Mucosa of stomach (tissue), 1 donor: Measurements from ENCODE around the gene TUT1.
A peak's percentile ranks its signal among the peaks of the same experiment; 100 is the strongest.
"Not testable (repeated sequence)": the region's sequence is repeated elsewhere in the genome, so short reads cannot be mapped to it uniquely, and the experiment has no call there.

Experiments
- H3K27me3 ChIP-seq: one replicate; pipeline ENCODE4 v1.7.0; 2013; ENCODE audit warnings: mild to moderate bottlenecking, low read length; ENCODE audit not compliant: control insufficient read depth, insufficient read depth
- H3K36me3 ChIP-seq: one replicate; pipeline ENCODE4 v1.7.0; 2013; ENCODE audit warnings: low read length; ENCODE audit not compliant: control insufficient read depth, insufficient read depth
- H3K4me1 ChIP-seq: one replicate; pipeline ENCODE4 v1.7.0; 2013; ENCODE audit warnings: mild to moderate bottlenecking, low read length; ENCODE audit not compliant: control insufficient read depth, insufficient read depth
- H3K4me3 ChIP-seq: one replicate; pipeline ENCODE4 v1.7.0; 2013; ENCODE audit warnings: low read length
- H3K9ac ChIP-seq: one replicate; pipeline ENCODE4 v1.7.0; 2013; ENCODE audit warnings: mild to moderate bottlenecking, low read length, moderate library complexity
- H3K9me3 ChIP-seq: one replicate; pipeline ENCODE4 v1.7.0; 2013; ENCODE audit warnings: mild to moderate bottlenecking, low read length, moderate library complexity; ENCODE audit not compliant: control insufficient read depth
- donor health status: Pancreatic carcinoma.

Gene TUT1

DNA sequence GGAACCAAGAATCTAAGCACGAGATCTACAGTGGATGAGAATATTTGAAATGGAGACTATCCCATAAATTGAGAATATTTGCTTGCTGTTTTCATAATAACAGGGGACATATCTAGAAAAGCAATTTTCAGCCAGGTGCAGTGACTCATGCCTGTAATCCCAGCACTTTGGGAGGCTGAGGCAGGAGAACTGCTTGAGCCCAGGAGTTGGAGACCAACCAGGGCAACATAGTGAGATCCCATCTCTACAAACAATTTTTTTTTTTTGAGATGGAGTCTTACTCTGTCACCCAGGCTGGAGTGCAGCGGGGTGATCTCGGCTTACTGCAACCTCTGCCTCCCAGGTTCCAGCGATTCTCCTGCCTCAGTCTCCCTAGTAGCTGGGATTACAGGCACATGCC lies 9.6 kb downstream of the TUT1 start:
- not testable (repeated sequence) for H3K27me3 ChIP-seq, H3K9me3 ChIP-seq, H3K4me1 ChIP-seq, H3K4me3 ChIP-seq, H3K9ac ChIP-seq
- H3K36me3 ChIP-seq, result peaks cover 12% of the 10 kb centered on the region

DNA sequence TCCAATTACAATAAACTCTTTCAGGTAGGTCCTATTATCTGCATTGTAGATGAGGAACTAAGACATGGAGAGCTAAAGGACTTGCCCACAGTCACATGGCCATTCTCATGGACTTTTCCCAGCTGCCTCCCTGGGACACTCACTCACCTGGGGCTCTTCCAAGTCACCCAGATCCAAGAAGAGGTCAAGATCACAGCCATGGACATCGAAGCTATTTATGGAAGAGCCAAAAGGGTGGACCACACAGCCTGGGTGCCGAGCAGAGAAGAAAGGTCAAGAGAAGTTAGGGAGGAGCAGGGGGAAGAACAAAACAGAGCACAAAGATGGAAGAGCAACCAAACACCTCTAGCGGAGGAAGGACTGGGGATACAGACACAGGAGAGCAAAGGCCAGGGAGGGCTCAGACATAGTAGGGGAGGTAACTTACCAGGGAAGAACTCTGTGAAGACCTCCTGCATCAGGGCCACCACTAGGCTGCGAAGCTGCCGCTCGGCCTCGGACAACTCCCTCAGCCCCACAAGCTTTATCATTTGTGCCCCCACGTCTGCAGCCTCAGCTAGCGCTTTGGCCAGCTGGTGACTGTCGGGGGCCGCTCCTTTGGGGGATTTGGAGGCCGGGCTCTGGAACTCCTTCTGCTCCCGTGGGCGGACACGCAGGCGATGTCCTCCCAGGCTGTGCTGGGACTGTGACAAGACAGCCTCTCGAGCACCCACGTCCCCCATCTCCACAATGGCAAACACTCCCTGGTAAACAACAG lies 10.2 kb downstream of the TUT1 start:
- Histone ChIP-seq H3K9me3 (no peaks in the 10 kb centered on the region), H3K27me3 (no peaks in the 10 kb centered on the region), H3K9ac (no peak overlapping the region), H3K4me1 (peaks cover 14% of the 10 kb centered on the region), H3K36me3 (peaks cover 12% of the 10 kb centered on the region), H3K4me3 (no peak overlapping the region)

- Histone ChIP-seq H3K4me3 (no peak overlapping the region), H3K4me1 (peaks cover 31% of the 10 kb centered on the region), H3K27me3 (no peaks in the 10 kb centered on the region), H3K9ac (no peak overlapping the region), H3K9me3 (no peaks in the 10 kb centered on the region), H3K36me3 (peaks cover 8% of the 10 kb centered on the region)
Observed at GRCh38 chr11:62579252-62579651, 12.1 kb downstream of the TUT1 start.

GRCh38 chr11:62578541-62578940 lies 12.8 kb downstream of the TUT1 start:
- Histone ChIP-seq H3K27me3 (no peaks in the 10 kb centered on the region), H3K4me1 (peaks cover 31% of the 10 kb centered on the region), H3K4me3 (no peak overlapping the region), H3K9me3 (no peaks in the 10 kb centered on the region), H3K36me3 (peaks cover 5% of the 10 kb centered on the region), H3K9ac (no peak overlapping the region)

DNA sequence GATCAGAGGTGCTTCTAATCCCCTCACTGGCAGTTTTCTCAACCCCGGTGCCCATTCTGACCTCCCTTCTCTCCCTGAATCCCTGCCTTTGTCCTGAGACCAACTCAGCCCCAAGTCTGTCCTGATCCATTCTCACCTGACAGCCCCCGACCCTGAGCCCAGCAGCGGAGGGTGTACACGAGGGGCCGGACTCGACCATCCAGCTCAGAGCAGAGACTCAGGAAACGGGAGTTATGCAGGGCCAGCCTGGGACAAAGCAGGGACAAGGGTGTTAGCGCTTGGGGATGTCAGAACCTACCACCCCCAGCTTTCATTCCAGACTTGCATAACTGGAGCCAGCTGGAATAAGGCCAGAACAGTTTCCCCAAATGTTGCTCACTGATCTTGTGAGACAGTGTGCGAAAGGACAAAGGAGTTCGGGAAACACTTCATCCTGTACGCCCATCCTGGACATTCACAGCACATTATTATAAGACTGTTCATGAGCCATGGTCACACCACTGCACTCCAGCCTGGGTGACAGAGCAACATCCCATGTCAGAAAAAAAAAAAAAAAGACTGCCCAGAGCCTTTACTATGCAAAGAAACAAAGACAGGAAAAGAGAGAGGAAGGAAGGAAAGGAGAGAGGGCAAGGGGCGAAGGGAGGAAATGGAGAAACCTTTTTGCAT lies 14.1 kb downstream of the TUT1 start:
- no peak overlapping the region for H3K4me3 ChIP-seq
- H3K9me3 ChIP-seq, result no peaks in the 10 kb centered on the region
- peak overlapping the region; percentile 51 for H3K9ac ChIP-seq
- H3K4me1 ChIP-seq, result peaks cover 36% of the 10 kb centered on the region
- peaks cover 4% of the 10 kb centered on the region for H3K36me3 ChIP-seq
- no peaks in the 10 kb centered on the region for H3K27me3 ChIP-seq

GRCh38 chr11:62575837-62576236 lies 15.5 kb downstream of the TUT1 start:
- Histone ChIP-seq H3K9ac (peak overlapping the region; percentile 86), H3K4me1 (peaks cover 38% of the 10 kb centered on the region), H3K27me3 (no peaks in the 10 kb centered on the region), H3K4me3 (no peak overlapping the region), H3K36me3 (peaks cover 4% of the 10 kb centered on the region), H3K9me3 (no peaks in the 10 kb centered on the region)

DNA sequence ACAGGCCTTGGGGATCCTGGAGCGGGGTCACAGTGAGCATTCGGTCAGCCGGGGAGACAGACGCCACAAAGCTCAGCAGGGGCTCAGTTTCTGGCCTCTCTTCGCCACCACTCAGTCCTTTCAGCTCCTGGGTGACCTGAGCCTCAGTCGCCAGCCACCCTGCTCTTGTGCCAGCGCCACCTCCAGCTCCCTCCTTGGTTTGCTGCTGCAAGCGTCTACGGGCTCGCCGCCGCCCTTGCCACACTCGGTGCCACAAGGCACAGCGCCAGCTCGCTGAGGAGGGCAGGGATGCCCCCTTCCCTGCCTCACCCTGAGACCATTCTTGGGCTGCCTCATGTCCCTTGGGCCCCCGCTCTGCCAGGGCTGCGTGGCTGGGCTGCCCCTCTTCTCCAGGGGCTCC lies 16.2 kb downstream of the TUT1 start:
- peak overlapping the region; percentile 86 for H3K9ac ChIP-seq
- peaks cover 4% of the 10 kb centered on the region for H3K36me3 ChIP-seq
- H3K4me1 ChIP-seq, result peaks cover 38% of the 10 kb centered on the region
- H3K9me3 ChIP-seq, result no peaks in the 10 kb centered on the region
- H3K4me3 ChIP-seq, result peak overlapping the region; percentile 97
- no peaks in the 10 kb centered on the region for H3K27me3 ChIP-seq

DNA sequence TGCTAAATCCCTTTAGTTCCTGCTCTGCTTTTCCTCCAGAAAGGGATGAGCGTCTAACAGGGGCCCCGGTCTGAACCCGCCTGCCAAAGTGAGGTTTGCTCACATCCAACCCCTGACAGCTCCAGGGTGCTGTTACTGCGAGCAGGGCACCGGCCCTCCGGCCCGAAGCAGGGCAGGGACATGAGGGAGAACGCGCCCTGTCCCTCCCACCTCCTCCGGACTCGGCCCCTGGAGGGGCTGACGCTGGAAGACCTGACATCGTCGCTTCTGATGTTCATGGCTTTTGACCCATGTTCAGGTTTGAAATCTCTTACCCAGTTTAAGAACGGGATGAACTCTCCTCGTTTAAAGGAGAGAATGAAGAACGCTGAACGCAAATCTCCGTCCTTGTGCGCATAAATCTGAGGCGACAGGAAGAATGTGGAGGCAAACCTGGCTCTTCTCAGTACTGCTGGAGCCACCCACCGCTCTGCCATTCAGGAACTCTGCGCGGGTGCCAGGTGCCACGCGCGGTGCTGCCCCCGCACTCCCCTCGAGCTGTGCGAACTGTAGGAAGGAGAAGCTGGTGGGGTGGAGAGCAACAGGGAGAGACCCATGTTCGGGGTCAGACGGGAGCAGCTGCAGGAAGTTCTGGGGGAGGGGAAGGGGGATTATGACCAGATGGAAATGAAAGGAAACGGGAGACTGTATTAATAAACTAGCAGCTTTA lies 16.8 kb downstream of the TUT1 start:
- H3K9me3 ChIP-seq, result no peaks in the 10 kb centered on the region
- peak overlapping the region; percentile 97 for H3K4me3 ChIP-seq
- H3K4me1 ChIP-seq, result peaks cover 38% of the 10 kb centered on the region
- H3K27me3 ChIP-seq, result no peaks in the 10 kb centered on the region
- H3K9ac ChIP-seq, result peak overlapping the region; percentile 86
- peaks cover 4% of the 10 kb centered on the region for H3K36me3 ChIP-seq

DNA sequence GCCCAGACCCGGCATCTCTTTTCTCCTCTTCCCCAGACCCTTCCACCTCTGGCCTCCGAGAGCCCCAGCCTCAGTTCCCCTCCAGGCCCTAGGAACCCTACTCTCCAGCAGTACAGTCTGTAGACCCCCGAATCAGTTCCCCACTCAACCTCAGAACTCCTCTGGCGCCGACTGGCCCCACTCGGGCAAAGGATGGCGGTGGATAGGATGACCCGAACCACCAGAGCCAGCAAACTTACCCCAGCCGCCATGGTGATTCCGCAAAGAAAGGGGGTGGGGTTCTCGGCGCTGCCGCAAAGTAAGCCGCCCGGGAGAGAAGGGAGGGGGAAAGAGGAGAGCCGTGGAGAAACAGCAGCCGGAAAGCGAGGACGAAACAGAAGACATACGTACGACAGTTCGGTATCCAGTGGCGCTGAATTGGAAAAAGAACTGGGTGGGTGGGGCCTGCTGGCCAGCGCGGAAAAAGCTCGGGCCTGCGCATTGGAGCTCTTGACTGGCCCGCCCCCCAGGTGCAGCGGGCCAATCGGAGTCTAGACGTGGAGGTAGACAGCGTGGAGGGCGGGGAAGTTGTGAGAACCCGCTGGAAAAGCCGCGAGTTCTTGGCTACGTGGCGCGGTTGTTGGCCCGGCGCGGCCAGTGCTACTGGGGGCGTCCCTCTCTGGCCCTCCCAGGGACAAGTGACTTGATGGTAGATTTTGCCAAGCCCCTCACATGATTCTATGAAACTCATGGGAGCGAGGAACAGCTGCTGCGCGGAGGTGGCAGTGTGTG lies 17.5 kb downstream of the TUT1 start, which contains the start of gene EEF1G:
TSS of gene EEF1G (minus strand) at position 300 of the 771 bp plus-strand sequence. CDS start at position 251, 49 bp downstream.
- H3K9ac ChIP-seq, result peak within 1 kb of the TSS; percentile 89
- peaks cover 4% of the 10 kb centered on the region for H3K36me3 ChIP-seq
- peak within 1 kb of the TSS; percentile 97 for H3K4me3 ChIP-seq
- H3K4me1 ChIP-seq, result peaks cover 38% of the 10 kb centered on the region
- no peaks in the 10 kb centered on the region for H3K9me3 ChIP-seq
- no peaks in the 10 kb centered on the region for H3K27me3 ChIP-seq

- no peaks in the 10 kb centered on the region for H3K9me3 ChIP-seq
- H3K27me3 ChIP-seq, result no peaks in the 10 kb centered on the region
- H3K36me3 ChIP-seq, result no peaks in the 10 kb centered on the region
- H3K9ac ChIP-seq, result peak overlapping the region; percentile 89
- H3K4me3 ChIP-seq, result peak overlapping the region; percentile 97
- H3K4me1 ChIP-seq, result peaks cover 38% of the 10 kb centered on the region
Observed at GRCh38 chr11:62573006-62573591, 18.2 kb downstream of the TUT1 start.

DNA sequence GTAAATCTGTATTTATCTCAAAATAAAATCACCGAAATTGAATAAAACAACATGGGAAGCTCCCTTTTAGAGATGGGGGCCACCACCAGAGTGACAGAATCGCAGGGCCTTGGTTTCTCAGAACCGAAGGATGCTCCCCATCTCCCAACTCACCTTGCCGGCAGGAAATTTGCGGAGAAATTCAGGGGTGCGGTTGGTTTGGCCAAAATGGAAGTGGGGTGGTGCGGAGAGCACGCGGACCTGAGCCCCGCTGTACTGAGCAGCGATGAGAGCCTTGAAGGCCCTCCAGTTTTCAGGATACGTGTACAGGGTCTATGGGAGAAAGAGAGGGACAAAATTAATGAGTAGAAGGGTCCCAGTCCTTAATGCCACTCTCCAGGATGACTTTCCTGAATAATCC lies 18.9 kb downstream of the TUT1 start:
- H3K36me3 ChIP-seq, result no peaks in the 10 kb centered on the region

More for the DNA sequence above, 18.9 kb downstream of the TUT1 start:
- Histone ChIP-seq H3K9me3 (no peaks in the 10 kb centered on the region), H3K9ac (peak overlapping the region; percentile 89), H3K4me3 (peak overlapping the region; percentile 97), H3K27me3 (no peaks in the 10 kb centered on the region), H3K4me1 (peaks cover 37% of the 10 kb centered on the region)
